Activated effector memory CD4-positive, alpha-beta T cell treated with Interleukin-2 at 50 U/mL for 16 hours (primary cell): ENCODE measurements around the gene FMN1.

Experiments
- DNase-seq: peaks from one replicate; pipeline ENCODE4 v3.0.0-alpha.2; 2020

The FMN1 gene

GRCh38 chr15:32844118-32844711 is 350.3 kb downstream of the FMN1 start:
- no peak for DNase-seq

- no peak for DNase-seq
Observed at GRCh38 chr15:32843219-32843815, 351.2 kb downstream of the FMN1 start.

- DNase-seq = no peak
Observed at GRCh38 chr15:32842081-32842480, 352.4 kb downstream of the FMN1 start.

- DNase-seq = no peak
Observed at GRCh38 chr15:32840507-32841245, 353.8 kb downstream of the FMN1 start.

- DNase-seq = no peak
Observed at GRCh38 chr15:32838820-32839219, 355.7 kb downstream of the FMN1 start.

- no peak for DNase-seq
Observed at GRCh38 chr15:32838338-32838737, 356.2 kb downstream of the FMN1 start.

GRCh38 chr15:32837935-32838334 is 356.6 kb downstream of the FMN1 start:
- no peak for DNase-seq

- DNase-seq = no peak
Observed at GRCh38 chr15:32834156-32834555, 360.4 kb downstream of the FMN1 start.

GRCh38 chr15:32833379-32833821 is 361.1 kb downstream of the FMN1 start:
- no peak for DNase-seq

- DNase-seq = no peak
Observed at GRCh38 chr15:32831485-32831884, 363.0 kb downstream of the FMN1 start.

- DNase-seq = no peak
Observed at GRCh38 chr15:32830241-32830640, 364.3 kb downstream of the FMN1 start.

- DNase-seq = no peak
Observed at GRCh38 chr15:32829436-32829835, 365.1 kb downstream of the FMN1 start.

- no peak for DNase-seq
Observed at GRCh38 chr15:32828507-32829186, 365.9 kb downstream of the FMN1 start.

- no peak for DNase-seq
Observed at GRCh38 chr15:32826685-32827084, 367.8 kb downstream of the FMN1 start.

GRCh38 chr15:32825219-32825618 is 369.3 kb downstream of the FMN1 start:
- DNase-seq = no peak

- DNase-seq = no peak
Observed at GRCh38 chr15:32824777-32825176, 369.7 kb downstream of the FMN1 start.

- DNase-seq = no peak
Observed at GRCh38 chr15:32823750-32824149, 370.8 kb downstream of the FMN1 start.

GRCh38 chr15:32822739-32823138 is 371.8 kb downstream of the FMN1 start:
- DNase-seq = no peak

- no peak for DNase-seq
Observed at GRCh38 chr15:32819448-32819847, 375.1 kb downstream of the FMN1 start.

- DNase-seq = no peak
Observed at GRCh38 chr15:32818758-32819447, 375.6 kb downstream of the FMN1 start.

- DNase-seq = no peak
Observed at GRCh38 chr15:32817577-32817976, 376.9 kb downstream of the FMN1 start.

- DNase-seq = no peak
Observed at GRCh38 chr15:32807331-32807730, 387.2 kb downstream of the FMN1 start.

GRCh38 chr15:32803631-32804030 is 390.9 kb downstream of the FMN1 start:
- DNase-seq = no peak
